ENCODE measurements around the gene PINK1. TPM values are rescaled to one million over a fixed set of nuclear protein-coding genes. Genes with fewer than 3 reads are reported as not detected.

Gene PINK1
- total RNA-seq, 1 donor from 2014 or later = 52.6 TPM

DNA sequence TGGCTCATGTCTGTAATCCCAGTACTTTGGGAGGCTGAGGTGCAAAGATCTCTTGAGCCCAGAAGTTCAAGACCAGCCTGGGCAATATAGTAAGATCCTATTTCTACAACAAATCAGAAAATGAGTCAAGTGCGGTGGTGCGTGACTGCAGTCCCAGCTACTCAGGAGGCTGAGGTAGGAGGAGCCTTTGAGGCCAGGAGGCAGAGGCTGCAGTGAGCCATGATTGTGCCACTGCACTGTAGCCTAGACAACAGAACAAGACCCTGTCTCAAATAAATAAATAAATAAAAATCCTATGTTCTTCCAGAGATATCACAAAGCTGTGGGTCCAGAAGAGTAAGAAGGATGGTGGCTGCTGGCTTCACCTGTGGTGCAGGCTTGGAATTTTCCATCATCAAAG is 22.3 kb upstream of the PINK1 start:
- no peak for DNase-seq (ENCODE audit: low read depth, low spot score)

DNA sequence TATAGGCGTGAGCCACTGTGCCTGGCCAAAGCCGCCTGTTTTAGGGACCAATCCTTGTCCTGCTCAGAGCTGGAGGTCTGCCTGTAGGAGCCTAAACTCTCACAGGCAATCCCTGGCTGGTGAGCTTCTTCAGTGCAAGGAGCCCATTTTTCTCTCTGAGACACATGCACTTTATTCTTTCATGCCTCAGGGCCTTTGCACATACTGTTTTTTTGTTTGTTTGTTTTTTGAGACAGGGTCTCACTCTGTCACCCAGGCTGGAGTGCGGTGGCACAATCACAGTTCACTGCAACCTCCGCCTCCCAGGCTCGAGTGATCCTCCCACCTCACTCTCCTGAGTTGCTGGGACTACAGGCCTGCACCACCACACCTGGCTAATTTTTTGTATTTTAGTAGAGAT is 21.6 kb upstream of the PINK1 start:
- no peak for DNase-seq (ENCODE audit: low read depth, low spot score)

DNA sequence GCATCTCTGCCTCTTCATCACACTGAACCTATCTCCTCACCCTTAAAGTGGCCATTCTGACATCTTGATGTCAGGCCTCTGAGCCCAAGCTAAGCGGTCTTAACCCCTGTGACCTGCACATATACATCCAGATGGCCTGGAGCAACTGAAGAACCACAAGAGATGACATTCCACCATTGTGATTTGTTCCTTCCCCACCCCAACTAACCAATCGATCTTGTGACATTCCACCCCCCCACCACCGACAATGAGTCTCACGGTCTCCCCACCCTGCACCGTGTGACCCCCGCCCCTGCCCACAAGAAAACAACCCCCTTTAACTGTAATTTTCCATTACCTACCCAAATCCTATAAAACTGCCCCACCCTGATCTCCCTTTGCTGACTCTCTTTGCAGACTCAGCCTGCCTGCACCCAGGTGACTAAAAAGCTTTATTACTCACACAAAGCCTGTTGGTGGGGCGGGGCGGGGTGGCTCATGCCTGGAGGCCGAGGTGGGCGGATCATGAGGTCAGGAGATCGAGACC is 21.0 kb upstream of the PINK1 start:
- no peak for DNase-seq (ENCODE audit: low read depth, low spot score)

DNA sequence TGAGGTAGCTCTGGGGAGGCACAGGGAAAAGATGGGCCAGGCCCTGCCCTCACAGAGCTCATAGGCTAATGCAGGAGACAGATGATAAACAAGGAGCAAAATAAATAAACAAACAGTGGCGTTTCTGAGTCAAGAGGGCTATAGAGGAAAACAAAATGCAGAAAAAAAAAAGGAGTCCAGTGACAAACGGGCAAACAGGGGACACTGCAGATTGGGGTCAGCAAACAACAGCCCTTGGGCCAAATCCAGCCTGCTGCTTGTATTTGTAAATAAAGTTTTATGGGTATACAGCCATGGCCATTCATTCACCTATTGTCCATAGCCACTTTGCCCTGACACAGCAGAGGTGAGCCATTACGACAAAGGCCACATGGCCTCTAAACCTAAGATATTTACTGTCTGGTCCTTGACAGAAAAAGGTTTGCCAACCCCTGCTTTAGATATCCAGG is 19.1 kb upstream of the PINK1 start:
- DNase-seq (ENCODE audit: low read depth, low spot score) = no peak

DNA sequence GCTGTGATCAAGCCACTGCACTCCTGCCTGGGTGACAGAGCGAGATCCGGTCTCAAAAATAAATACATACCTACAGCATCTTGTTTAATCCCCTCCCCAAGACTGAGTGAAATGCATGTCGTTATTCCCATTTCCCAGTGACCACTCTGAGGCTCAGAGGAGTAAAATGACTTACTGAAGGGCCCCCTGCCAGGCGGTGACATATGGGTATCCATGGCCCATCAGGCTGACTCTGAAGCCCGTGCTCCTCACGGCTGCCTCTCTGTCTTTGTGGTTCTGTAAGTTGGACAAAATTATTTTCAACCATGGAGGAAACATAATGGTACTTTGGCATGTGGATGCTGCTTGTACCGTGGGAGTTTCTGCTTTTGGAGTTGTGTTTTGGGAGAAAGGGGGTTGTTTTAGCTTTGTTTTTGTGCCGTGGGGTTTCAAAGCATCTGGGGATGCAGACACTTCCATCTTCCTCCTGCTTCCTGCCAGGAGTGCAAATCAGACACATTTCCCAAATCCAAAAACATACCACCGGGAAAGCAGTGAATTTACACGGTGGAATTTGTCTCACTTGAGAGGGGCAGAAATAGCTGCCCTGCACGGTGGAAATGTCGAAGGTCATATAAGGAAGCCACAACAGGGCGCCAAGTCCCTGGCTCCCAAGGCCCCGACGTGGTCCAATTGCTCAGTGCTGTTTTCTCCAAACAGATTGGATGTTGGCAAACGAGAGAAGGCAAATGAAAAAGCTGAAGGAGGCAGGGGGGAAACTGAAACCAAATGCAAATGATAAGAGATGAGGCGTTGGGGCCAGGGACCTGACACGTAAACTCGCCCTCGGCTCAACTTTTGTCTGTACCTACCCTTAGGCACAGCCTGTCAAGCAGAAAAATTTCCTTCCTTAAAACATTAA is 17.1 kb upstream of the PINK1 start:
- DNase-seq (ENCODE audit: low read depth, low spot score) = no peak

DNA sequence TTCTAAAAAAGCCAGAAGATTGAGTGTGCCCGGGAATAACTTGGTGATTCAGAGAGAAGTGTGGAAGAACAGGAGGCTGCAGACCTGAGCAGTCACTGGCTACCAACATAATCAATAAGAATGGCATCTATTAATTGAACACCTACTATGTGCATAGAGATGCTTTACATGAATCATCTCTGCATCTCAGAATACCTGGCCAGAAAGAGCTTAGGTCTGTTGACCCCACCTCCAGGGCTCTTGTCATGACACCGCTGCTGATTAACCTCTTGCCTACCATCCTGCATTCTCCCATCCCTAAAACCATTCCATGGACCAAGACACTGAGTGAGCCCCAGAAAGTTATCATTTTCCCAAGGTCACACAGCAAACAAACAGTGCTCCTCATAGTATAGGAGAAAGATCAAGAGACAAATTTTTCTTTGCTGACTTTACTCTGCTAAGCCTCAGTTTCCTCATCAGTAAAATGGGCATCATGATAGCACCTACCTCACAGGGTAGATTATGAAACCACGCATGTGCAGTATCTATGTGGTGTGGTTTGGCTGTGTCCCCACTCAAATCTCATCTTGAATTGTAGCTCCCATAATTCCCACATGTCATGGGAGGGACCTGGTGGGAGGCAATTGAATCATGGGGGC is 16.3 kb upstream of the PINK1 start:
- no peak for DNase-seq (ENCODE audit: low read depth, low spot score)

DNA sequence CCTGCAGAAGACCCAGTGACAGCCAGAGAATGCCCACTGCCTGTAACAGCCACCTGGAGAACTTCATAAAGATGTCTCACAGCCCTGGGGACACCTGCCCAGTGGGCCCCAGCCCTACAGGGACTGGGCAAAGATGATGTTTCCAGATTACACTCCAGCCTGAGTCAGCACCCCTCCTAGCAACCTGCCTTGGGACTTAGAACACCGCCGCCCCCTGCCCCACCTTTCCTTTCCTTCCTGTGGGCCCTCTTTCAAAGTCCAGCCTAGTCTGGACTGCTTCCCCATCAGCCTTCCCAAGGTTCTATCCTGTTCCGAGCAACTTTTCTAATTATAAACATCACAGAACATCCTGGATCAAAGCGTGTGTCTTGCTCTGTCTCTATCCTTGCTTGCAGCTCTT is 14.7 kb upstream of the PINK1 start:
- no peak for DNase-seq (ENCODE audit: low read depth, low spot score)

DNA sequence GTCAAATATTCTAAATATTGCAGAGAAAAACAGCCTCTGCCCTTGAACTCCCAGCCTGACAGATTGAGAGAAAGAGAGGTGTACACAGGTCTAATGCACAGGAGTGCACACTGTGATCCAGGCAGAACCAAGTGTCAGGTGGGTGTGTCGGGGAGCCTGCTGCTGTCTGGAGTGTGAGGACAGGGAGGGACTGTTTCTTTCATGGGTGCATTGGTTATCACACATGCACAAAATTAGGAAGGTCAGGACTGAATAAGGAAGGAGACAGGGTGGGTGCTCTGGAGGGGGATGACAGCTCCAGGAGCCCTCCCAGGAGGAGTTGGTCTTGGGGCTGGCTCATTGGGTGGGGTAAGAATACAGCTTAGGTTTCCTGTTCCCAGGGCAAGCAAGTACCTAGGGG is 13.3 kb upstream of the PINK1 start:
- DNase-seq (ENCODE audit: low read depth, low spot score) = no peak

DNA sequence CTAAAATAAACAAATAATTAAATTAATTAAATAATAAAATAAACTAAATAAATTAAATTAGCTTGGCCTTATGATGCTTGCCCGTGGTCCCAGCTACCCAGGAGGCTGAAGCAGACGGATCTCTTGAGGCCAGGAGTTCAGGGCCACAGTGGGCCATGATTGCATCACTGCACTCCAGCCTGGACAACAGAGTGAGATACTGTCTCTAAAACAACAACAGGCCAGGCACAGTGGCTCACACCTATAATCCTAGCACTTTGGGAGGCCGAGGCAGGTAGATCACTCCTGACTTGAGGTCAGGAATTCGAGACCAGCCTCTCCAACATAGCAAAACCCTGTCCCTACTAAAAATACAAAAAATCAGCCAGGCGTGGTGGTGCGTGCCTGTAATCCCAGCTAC is 12.2 kb upstream of the PINK1 start:
- no peak for DNase-seq (ENCODE audit: low read depth, low spot score)

DNA sequence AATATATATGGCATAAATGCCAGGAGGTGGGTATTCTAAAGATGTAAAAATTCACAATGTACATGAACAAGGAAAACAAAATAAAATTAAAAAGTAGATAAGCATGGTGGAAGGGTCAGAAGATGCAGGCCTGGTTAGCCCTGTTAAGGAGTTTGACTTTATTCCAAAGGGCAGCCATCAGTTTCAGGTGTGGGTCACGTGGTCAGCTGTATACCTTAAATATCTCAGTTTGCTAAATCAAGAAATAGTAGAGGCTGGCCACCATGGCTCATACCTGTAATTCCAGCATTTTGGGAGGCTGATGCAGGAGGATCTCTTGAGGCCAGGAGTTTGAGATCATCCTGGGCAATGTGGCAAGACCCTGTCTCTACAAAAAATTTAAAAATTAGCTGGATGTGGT is 8.5 kb upstream of the PINK1 start:
- no peak for DNase-seq (ENCODE audit: low read depth, low spot score)

DNA sequence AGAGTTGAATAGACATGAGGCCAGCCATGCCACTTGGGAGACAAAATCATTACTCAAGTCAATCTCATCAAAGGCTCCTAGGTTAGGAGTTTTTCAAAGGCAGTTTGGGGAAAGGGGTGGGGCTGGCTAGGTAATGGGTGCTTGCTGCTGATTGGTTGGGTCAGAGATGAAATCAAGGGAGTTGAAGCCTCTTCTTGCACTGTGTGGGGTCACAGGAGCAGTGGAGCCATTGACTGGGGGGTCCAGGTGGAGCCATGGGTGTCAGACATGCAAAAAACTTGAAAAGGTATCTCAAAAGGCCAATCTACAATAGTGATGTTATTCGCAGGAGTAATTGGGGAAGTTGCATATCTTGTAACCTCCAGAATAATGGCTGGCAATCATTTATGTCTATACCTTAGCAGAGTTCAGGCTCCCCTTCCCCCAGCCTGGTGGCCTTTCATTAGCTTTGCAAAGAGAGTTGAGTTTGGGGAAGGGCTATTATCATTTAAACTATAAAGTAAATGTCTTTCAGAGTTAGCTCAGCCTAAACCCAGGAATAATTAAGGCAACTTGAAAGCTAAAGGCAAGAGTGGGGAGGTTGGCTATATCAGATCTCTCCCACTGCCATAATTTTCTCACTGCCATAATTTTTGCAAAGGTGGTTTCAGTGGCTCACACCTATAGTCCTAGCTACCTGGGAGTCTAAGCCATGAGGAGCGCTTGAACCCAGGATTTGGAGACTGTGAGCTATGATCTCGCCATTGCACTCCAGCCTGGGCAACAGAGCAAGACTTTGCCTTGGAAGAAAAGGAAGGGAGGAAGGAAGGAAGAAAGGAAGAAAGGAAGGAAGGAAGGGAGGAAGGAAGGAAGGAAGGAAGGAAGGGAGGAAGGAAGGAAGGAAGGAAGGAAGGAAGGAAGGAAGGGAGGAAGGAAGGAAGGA is 7.8 kb upstream of the PINK1 start:
- DNase-seq (ENCODE audit: low read depth, low spot score) = no peak

DNA sequence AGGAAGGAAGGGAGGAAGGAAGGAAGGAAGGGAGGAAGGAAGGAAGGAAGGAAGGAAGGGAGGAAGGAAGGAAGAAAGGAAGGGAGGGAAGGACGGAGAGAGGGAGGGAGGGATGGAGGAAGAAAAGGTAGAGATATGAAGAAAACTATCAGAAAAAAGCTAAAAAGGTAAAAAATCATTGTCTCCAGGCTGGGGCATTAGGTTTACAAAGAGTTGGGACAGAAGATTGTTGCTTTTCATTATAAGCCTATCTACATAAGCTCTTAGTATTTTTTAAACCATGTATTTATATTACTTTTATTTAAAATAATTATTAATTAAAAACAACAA is 7.2 kb upstream of the PINK1 start:
- no peak for DNase-seq (ENCODE audit: low read depth, low spot score)

DNA sequence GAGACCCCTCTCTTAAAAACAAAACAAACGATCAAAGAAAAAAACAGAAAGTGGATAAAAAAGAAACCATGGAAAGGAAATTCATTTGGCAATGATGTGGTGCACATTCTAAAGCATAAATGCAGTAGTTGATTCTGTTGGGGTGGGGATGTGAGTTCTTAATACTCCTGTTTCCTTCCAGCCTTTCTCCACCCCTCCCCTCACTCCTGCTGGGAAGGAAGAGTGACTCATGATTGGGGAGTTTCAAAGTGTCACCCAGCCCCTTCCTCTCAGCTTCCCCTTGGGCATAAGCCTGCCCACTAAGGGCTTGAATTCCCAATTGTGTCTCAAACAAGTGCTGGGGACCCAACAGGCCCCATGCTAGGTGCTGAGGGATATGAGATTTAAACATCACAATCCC is 6.7 kb upstream of the PINK1 start:
- DNase-seq (ENCODE audit: low read depth, low spot score) = no peak

DNA sequence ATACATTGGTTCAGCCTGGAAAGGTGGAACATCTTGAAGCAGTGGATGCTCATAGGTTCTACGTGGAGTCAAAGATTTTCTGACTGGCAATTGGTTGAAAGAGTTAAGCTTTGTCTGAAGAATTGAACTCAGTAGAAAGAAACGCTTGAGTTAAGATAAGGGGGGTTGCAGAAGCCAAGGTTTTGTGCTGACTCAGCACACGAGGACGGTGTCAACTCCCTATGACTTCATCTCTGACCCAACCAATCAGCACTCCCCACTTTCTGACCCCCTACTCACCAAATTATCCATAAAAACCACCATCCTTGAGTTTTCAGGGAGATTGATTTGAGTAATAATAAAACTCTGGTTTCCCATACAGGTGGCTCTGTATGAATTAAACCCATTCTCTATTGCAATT is 2.5 kb upstream of the PINK1 start:
- DNase-seq (ENCODE audit: low read depth, low spot score) = no peak

DNA sequence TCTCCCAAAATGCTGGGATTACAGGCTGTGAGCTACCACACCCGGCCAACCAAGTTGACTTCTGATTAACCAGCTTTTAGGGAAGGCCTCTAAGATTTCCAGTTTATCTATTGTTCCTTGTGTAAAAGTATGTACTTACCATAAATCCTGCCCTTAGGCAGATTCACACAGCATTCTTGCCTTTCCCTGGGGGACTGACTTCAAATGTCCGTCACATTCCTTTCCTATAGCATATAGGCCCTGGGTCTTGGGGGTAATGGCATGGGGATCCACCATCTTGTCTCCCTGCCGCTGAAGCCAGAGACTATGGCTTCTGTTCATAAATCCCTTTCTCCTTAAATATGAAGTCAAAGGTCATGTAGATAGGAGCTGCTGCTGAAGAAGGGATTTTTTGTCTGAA is 872 bp upstream of the PINK1 start:
- no peak for DNase-seq (ENCODE audit: low read depth, low spot score)

DNA sequence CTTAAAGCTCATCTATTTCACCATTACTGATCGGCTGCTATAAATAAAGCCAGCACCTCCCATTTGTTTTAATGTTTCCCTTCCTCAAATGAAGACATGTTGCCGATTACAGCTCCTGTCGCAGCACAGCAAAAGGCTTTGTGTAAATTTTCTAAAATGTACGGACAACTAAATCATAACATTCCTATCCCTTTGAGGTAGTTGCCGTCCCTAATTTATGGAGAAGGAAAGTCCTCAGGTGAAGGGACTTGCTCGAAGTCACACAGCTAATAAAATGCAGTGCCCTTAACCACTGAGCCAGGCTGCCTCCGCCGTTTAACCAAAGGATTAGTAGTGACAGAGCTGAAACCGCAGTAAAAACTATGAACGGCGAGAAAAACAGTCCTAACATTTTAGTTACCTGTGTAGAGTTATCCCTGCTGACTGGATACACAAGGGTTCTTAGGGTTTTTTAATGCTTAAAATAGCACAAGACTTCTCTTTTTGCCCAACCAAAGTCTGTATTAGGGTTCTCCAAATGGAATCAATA is 871 bp downstream of the PINK1 start:
- DNase-seq (ENCODE audit: low read depth, low spot score) = no peak

DNA sequence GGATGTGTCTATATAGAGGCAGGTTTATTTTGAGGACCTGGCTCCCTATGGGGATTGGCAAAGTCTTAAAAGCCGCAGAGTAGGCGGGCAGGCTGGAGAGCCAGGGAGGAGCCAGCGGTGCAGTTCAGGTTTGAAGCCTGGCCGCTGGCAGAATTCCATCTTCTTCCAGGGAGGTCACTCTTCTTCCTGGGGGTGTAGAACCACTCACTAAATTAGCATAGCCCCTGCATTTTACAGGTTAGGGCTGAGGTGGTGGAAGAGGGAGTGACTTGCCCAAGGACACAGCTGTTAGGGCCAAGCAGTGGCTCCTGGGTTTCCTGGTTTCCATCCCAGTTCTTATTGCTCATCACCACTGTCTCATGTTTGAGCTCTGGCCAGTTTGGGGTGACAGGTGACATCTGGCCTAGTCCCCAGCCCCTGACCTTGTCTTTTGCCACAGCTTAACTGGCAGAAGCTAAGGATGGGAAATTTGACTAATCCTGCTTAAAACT is 1.4 kb downstream of the PINK1 start:
- DNase-seq (ENCODE audit: low read depth, low spot score) = no peak

DNA sequence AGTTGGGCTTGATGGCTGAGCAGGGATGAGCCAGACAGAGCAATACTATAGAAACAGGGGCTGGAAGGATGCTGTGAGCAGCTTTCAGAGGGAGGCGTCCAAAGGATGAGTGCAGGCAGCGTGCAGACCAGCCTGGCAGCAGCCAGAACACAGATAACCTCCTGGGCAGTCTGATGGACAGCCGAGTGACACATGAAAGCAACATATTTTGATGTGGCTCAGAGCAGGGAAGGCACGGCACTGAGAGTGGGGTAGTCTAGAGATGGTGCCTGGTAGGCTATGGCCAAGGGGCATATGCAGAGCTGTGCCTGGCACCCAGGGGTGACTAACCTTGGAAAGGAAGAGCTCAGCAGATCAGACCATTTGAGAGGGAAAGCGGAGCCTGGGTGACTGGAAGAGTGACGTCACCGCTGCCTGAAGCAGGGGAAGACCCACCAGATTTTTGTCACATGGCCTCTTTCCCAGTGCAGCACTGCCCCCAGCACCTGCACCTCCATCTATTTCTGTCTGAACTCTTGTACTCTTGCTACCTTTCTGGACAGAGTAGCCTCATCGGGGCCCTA is 3.6 kb downstream of the PINK1 start:
- DNase-seq (ENCODE audit: low read depth, low spot score) = no peak

DNA sequence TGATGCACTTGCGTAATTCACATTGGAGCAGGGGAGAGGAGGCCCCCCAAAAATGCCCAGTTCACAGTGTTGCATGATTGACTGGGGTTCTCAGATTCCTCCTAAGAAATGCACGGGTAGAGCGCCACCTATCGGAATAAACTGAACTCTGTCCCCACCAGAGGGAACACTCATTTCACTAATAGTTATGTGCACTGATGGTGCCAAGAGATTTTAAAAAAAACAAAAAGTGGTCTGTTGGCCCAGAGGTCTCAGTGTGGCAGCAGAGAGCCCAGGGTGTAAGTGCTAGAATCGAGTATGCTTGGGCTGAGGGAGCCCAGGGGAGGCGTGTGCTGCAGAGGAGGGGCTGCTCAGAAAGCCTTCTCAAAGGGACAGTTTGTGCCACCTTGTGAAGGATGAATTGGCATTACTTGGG is 6.9 kb downstream of the PINK1 start:
- no peak for DNase-seq (ENCODE audit: low read depth, low spot score)

DNA sequence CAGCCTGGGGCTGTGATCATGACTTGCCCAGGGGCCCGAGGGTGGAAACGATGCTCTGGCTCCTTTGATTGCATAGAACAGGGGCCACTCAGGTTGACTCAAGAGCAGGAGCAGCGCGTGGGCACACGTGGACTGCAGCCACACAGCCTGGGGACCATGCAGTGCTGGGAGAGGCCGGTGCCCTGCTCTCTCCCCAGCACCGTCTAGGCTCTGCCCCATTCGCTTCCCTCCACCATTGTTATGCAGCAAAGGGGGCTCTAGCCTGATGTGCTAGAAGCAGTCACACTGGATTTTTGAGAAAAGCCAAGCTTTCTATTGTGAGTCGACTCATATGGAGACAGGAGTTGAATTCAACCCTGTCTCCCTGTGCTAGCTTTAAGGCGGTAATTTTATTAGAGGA is 8.7 kb downstream of the PINK1 start:
- no peak for DNase-seq (ENCODE audit: low read depth, low spot score)

DNA sequence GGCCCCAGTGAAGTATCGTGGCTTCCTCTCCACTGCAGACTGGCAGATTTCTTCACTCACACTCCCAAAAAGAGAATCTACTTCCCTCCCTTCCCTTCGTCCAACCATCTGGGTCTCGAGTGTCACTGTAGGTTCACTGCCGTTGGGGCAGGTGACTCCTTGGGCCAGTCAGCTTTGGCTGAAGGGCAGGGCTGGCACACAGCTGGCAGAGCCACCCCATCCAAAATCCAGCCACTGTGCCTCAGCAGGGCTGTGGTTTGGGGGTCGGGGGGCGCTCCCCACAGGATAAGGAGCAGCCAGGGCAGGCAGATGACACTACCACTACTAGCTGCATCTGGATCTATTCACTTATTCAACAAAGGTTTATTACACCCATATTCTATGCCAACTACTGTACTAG is 9.8 kb downstream of the PINK1 start:
- no peak for DNase-seq (ENCODE audit: low read depth, low spot score)

All from pulmonary artery endothelial cell (primary cell).